HG03135 (cell line): ENCODE measurements around the gene FCMR.

Source experiments
- ATAC-seq: cut with Tn5 transposase; IDR thresholded peaks from one replicate; pipeline ENCODE4 v1.9.1; 2021; ENCODE audit warnings: mild to moderate bottlenecking, moderate library complexity; ENCODE audit not compliant: unreplicated experiment

FCMR gene

GRCh38 chr1:206951318-206952100, 29.8 kb upstream of the FCMR start:
- peak; percentile 47 for ATAC-seq

GRCh38 chr1:206949641-206950040, 27.9 kb upstream of the FCMR start:
- ATAC-seq, result no peak

- ATAC-seq, result no peak
Observed at GRCh38 chr1:206949208-206949607, 27.5 kb upstream of the FCMR start.

- ATAC-seq, result no peak
Observed at GRCh38 chr1:206947255-206947654, 25.5 kb upstream of the FCMR start.

- ATAC-seq, result no peak
Observed at GRCh38 chr1:206946261-206946660, 24.5 kb upstream of the FCMR start, which contains the start of gene PIGR. PIGR (minus strand) TSS chr1:206946466; CDS start chr1:206940531, 5,935 bp downstream.

GRCh38 chr1:206945779-206946178, 24.0 kb upstream of the FCMR start:
- ATAC-seq, result no peak

GRCh38 chr1:206944703-206945102, 23.0 kb upstream of the FCMR start:
- ATAC-seq, result no peak

- ATAC-seq, result no peak
Observed at GRCh38 chr1:206941766-206942418, 20.2 kb upstream of the FCMR start.

GRCh38 chr1:206940588-206940936, 18.8 kb upstream of the FCMR start:
- ATAC-seq, result no peak

GRCh38 chr1:206939841-206940587, 18.3 kb upstream of the FCMR start:
- ATAC-seq, result no peak

GRCh38 chr1:206939131-206939530, 17.4 kb upstream of the FCMR start:
- no peak for ATAC-seq

- ATAC-seq, result no peak
Observed at GRCh38 chr1:206937425-206937824, 15.7 kb upstream of the FCMR start.

GRCh38 chr1:206935491-206936067, 13.8 kb upstream of the FCMR start:
- ATAC-seq, result no peak

GRCh38 chr1:206933333-206933945, 11.7 kb upstream of the FCMR start:
- no peak for ATAC-seq

- no peak for ATAC-seq
Observed at GRCh38 chr1:206932177-206932576, 10.4 kb upstream of the FCMR start.

- no peak for ATAC-seq
Observed at GRCh38 chr1:206931709-206932108, 10.0 kb upstream of the FCMR start.

- ATAC-seq, result peak; percentile 51
Observed at GRCh38 chr1:206930210-206930798, 8.6 kb upstream of the FCMR start.

- ATAC-seq, result no peak
Observed at GRCh38 chr1:206929524-206929923, 7.8 kb upstream of the FCMR start.

GRCh38 chr1:206926286-206926685, 4.5 kb upstream of the FCMR start:
- no peak for ATAC-seq

- peak; percentile 56 for ATAC-seq
Observed at GRCh38 chr1:206925106-206925736, 3.5 kb upstream of the FCMR start.
